Endodermal cell (in vitro differentiated cells): ENCODE data around the gene CEPT1. TPM values are rescaled to one million over a fixed set of nuclear protein-coding genes. Genes with fewer than 3 reads are reported as not detected.

Source experiments
- DNase-seq: peaks from one replicate; pipeline ENCODE4 v3.0.0-alpha.2; 2017
- H3K27ac ChIP-seq: 2 replicates; pipeline ENCODE4 v1.5.1; 2013; ENCODE audit warnings: mild to moderate bottlenecking, low read depth, low read length, moderate library complexity
- H3K27me3 ChIP-seq: 2 replicates; pipeline ENCODE4 v1.6.1; 2013; ENCODE audit warnings: mild to moderate bottlenecking, low read length, moderate library complexity; ENCODE audit not compliant: insufficient read depth, control insufficient read depth, poor library complexity, severe bottlenecking
- H3K36me3 ChIP-seq: 2 replicates; pipeline ENCODE4 v1.7.0; 2013; ENCODE audit warnings: mild to moderate bottlenecking, low read length, moderate library complexity; ENCODE audit not compliant: control insufficient read depth, insufficient read depth
- H3K4me1 ChIP-seq: one replicate; pipeline ENCODE4 v1.7.0; 2013; ENCODE audit warnings: low read length; ENCODE audit not compliant: control insufficient read depth, insufficient read depth
- H3K4me3 ChIP-seq: 2 replicates; pipeline ENCODE4 v1.5.1; 2013; ENCODE audit warnings: mild to moderate bottlenecking, low read length, moderate library complexity
- H3K9ac ChIP-seq: 2 replicates; pipeline ENCODE4 v1.6.1; 2013; ENCODE audit warnings: mild to moderate bottlenecking, low read length, moderate library complexity; ENCODE audit not compliant: poor library complexity, severe bottlenecking; ENCODE audit errors: extremely low read depth
- H3K9me3 ChIP-seq: 2 replicates; pipeline ENCODE4 v1.6.1; 2013; ENCODE audit warnings: mild to moderate bottlenecking, low read length, moderate library complexity; ENCODE audit not compliant: control insufficient read depth
- H3K27ac Mint-ChIP-seq: 2 replicates; pipeline ENCODE4 v1.8.0; 2020; ENCODE audit warnings: mixed read lengths
- H3K27me3 Mint-ChIP-seq: 2 replicates; pipeline ENCODE4 v1.8.0; 2021; ENCODE audit warnings: mild to moderate bottlenecking, mixed read lengths; ENCODE audit not compliant: insufficient read depth
- H3K36me3 Mint-ChIP-seq: 2 replicates; pipeline ENCODE4 v1.8.0; 2020; ENCODE audit warnings: low read depth, mixed read lengths
- H3K4me1 Mint-ChIP-seq: 2 replicates; pipeline ENCODE4 v1.8.0; 2020; ENCODE audit warnings: mixed read lengths
- H3K4me3 Mint-ChIP-seq: 2 replicates; pipeline ENCODE4 v1.8.0; 2020; ENCODE audit warnings: mild to moderate bottlenecking, moderate library complexity, mixed read lengths
- H3K9me3 Mint-ChIP-seq: 2 replicates; pipeline ENCODE4 v1.8.0; 2020; ENCODE audit warnings: mild to moderate bottlenecking, mixed read lengths
- CTCF ChIP-seq: fragments of 200-600 bp; sonication (generic); conservative IDR thresholded peaks from 2 replicates; pipeline ENCODE4 v1.5.0; 2021; ENCODE audit warnings: antibody characterized with exemption, mild to moderate bottlenecking
- WGBS, 2 experiments: methylation state at CpG; one replicate each; pipeline versions ENCODE4 v1.1.5 to v1.1.7; 2013; ENCODE audit warnings: missing lambda C conversion rate in 2 of 2, mixed read lengths in 1 of 2; ENCODE audit not compliant: insufficient coverage in 1 of 2, insufficient read length in 1 of 2; 5-methylcytosine and 5-hydroxymethylcytosine counted together
- total RNA-seq, 2 donors: library from RNA; stranded (reverse); fragmentation: NEBNext Ultra II Directional in 1 of 2; extraction: Animal tissue kit (Norgen Biotek cat#: 25700) in 1 of 2; gene quantifications; 2 replicates in 1 of 2; 3 replicates in 1 of 2; pipeline ENCODE4 v1.2.1, GENCODE V29; 2021

The CEPT1 gene
- total RNA-seq, 2 donors from 2014 or later: 28.0 to 33.3 TPM

GRCh38 chr1:111225091-111225490, 85.1 kb downstream of the CEPT1 start:
- Mint-ChIP-seq H3K27me3 (no peaks in the 10 kb centered on the region), H3K27ac (no peak overlapping the region), H3K4me3 (no peak overlapping the region), H3K36me3 (no peaks in the 10 kb centered on the region), H3K9me3 (peaks cover 5% of the 10 kb centered on the region), H3K4me1 (peaks cover 41% of the 10 kb centered on the region)
- Histone ChIP-seq H3K4me3 (no peak overlapping the region), H3K4me1 (peaks cover 4% of the 10 kb centered on the region), H3K27me3 (no peaks in the 10 kb centered on the region), H3K9ac (no peak overlapping the region), H3K27ac (no peak overlapping the region), H3K36me3 (no peaks in the 10 kb centered on the region), H3K9me3 (no peaks in the 10 kb centered on the region)
- no peak for TF ChIP-seq CTCF
- DNase-seq: no peak

- Histone ChIP-seq H3K4me1 (no peaks in the 10 kb centered on the region), H3K36me3 (no peaks in the 10 kb centered on the region), H3K9me3 (no peaks in the 10 kb centered on the region), H3K4me3 (no peak overlapping the region), H3K9ac (no peak overlapping the region), H3K27ac (no peak overlapping the region), H3K27me3 (no peaks in the 10 kb centered on the region)
- DNase-seq: no peak
- Mint-ChIP-seq H3K9me3 (peaks cover 5% of the 10 kb centered on the region), H3K27ac (no peak overlapping the region), H3K36me3 (no peaks in the 10 kb centered on the region), H3K4me1 (peaks cover 34% of the 10 kb centered on the region), H3K27me3 (no peaks in the 10 kb centered on the region), H3K4me3 (no peak overlapping the region)
- WGBS, 2 experiments: 60 to 73% methylated on average over 2 to 6 of the region's 6 CpGs
- no peak for TF ChIP-seq CTCF
These were observed 85.8 kb downstream of the CEPT1 start for GRCh38 chr1:111225717-111226400.

- Histone ChIP-seq H3K9me3 (no peaks in the 10 kb centered on the region), H3K27me3 (no peaks in the 10 kb centered on the region), H3K4me3 (no peak within 1 kb of the TSS), H3K36me3 (no peaks in the 10 kb centered on the region), H3K27ac (no peak within 1 kb of the TSS), H3K9ac (no peak within 1 kb of the TSS), H3K4me1 (no peaks in the 10 kb centered on the region)
- Mint-ChIP-seq H3K4me3 (no peak within 1 kb of the TSS), H3K9me3 (peaks cover 5% of the 10 kb centered on the region), H3K27me3 (no peaks in the 10 kb centered on the region), H3K36me3 (no peaks in the 10 kb centered on the region), H3K27ac (peak within 1 kb of the TSS; percentile 48), H3K4me1 (peaks cover 21% of the 10 kb centered on the region)
- no peak for DNase-seq
- 89 to 100% methylated on average over 2 to 3 of the region's 3 CpGs for WGBS, 2 experiments
- no peak for TF ChIP-seq CTCF
These were observed 87.4 kb downstream of the CEPT1 start, which contains the start of gene CHI3L2 for GRCh38 chr1:111227434-111227833. TSS of gene CHI3L2 (plus strand) at chr1:111227713. CDS start at chr1:111227730, 17 bp downstream.
